Spleen (tissue), 11 donors: Measurements from ENCODE around the gene C6orf47. TPM values are rescaled to one million over a fixed set of nuclear protein-coding genes. Genes with fewer than 3 reads are reported as not detected.

ENCODE experiments used
- DNase-seq: peaks from one replicate; pipeline ENCODE4 v3.0.0-alpha.2; 2020
- H3K27ac ChIP-seq, 8 donors: fragments of 200-600 bp; sonication (generic) in 7 of 8; 1 replicate in 4 of 8; 2 replicates in 4 of 8; pipeline versions ENCODE4 v1.5.0 to v1.8.0; 2016 to 2021; ENCODE audit warnings: inconsistent platforms in 4 of 8, mild to moderate bottlenecking in 4 of 8, moderate library complexity in 1 of 8
- H3K27me3 ChIP-seq, 7 donors: fragments of 200-600 bp; sonication (generic) in 6 of 7; replicated peaks in 1 of 7; 1 replicate in 4 of 7; 2 replicates in 3 of 7; pipeline versions ENCODE4 v1.5.0 to v1.8.0; 2016 to 2021; ENCODE audit warnings: inconsistent platforms in 3 of 7, mild to moderate bottlenecking in 1 of 7
- H3K36me3 ChIP-seq, 6 donors: fragments of 200-600 bp; sonication (generic) in 5 of 6; 1 replicate in 4 of 6; 2 replicates in 2 of 6; pipeline versions ENCODE4 v1.5.0 to v1.8.0; 2016 to 2021; ENCODE audit warnings: inconsistent platforms in 2 of 6
- H3K4me1 ChIP-seq, 6 donors: fragments of 200-600 bp; sonication (generic) in 5 of 6; 1 replicate in 3 of 6; 2 replicates in 3 of 6; pipeline versions ENCODE4 v1.5.0 to v1.8.0; 2016 to 2021; ENCODE audit warnings: inconsistent platforms in 3 of 6
- H3K4me3 ChIP-seq, 8 donors: fragments of 200-600 bp; sonication (generic) in 7 of 8; 1 replicate in 4 of 8; 2 replicates in 4 of 8; pipeline versions ENCODE4 v1.5.0 to v1.8.0; 2016 to 2021; ENCODE audit warnings: inconsistent platforms in 4 of 8, mild to moderate bottlenecking in 4 of 8, moderate library complexity in 2 of 8
- H3K9me3 ChIP-seq, 8 donors: fragments of 200-600 bp; sonication (generic) in 7 of 8; 1 replicate in 4 of 8; 2 replicates in 4 of 8; pipeline versions ENCODE4 v1.5.0 to v1.8.0; 2016 to 2021; ENCODE audit warnings: inconsistent platforms in 4 of 8
- CTCF ChIP-seq, 11 experiments: fragments of 200-600 bp in 7 of 11; fragments of 450-650 bp in 4 of 11; sonication (generic) in 4 of 11; IDR thresholded peaks in 8 of 11; conservative IDR thresholded peaks in 3 of 11; 1 replicate in 7 of 11; 2 replicates in 4 of 11; pipeline versions ENCODE4 v1.4.0 to v1.8.0; 2016 to 2021; ENCODE audit warnings: antibody characterized with exemption in 11 of 11, inconsistent platforms in 4 of 11, mild to moderate bottlenecking in 1 of 11
- POLR2A ChIP-seq, 3 donors: fragments of 450-650 bp; IDR thresholded peaks; one replicate each; pipeline ENCODE4 v1.5.1; 2017; ENCODE audit warnings: antibody characterized with exemption in 3 of 3, mild to moderate bottlenecking in 1 of 3
- POLR2AphosphoS5 ChIP-seq, 3 donors: sonication (generic); formaldehyde crosslinking; IDR thresholded peaks; one replicate each; pipeline ENCODE4 v1.5.1; 2017; ENCODE audit warnings: antibody characterized with exemption in 3 of 3
- WGBS, 5 donors: extraction: QIAGEN DNeasy Blood & Tissue Kit in 3 of 5; methylation state at CpG; one replicate each; pipeline versions ENCODE4 v1.1.5 to v1.1.7; 2013 to 2018; 5-methylcytosine and 5-hydroxymethylcytosine counted together
- intact Hi-C: fragments of 100-400 bp; cut with DNase I; formaldehyde crosslinking; loops from one replicate; pipeline ENCODE4 v1.15.0; 2023; ENCODE audit warnings: low total_unique reads
- polyA plus RNA-seq, 3 donors: library from polyadenylated mRNA; stranded (reverse); fragments of 200-250 nt; gene quantifications; one replicate each; pipeline ENCODE4 v1.2.1, GENCODE V29; 2013
- total RNA-seq, 7 donors: library from RNA; depleted of rRNA in 3 of 7; stranded (reverse); fragments of >200 nt in 3 of 7; fragmentation: NEBNext Ultra II Directional in 4 of 7; extraction: Animal tissue kit (Norgen Biotek cat#: 25700) in 4 of 7; gene quantifications; one replicate each; pipeline versions ENCODE4 v1.1.0 to v1.2.1, GENCODE V29; 2016 to 2021
- donor health status: healthy with polysubstance abuse.
- donor health status: DM: no; HTN: no; CAD: no; lungs with moderate emphysema.
- donor health status: DM: no; HTN: no; CAD: no.
- donor health status: Bipolar disorder and iron deficiency.
- donor health status: healthy.
- donor health status: DM: no; HTN: no; CAD: no.
- donor health status: DM: yes; HTN: yes; CAD: no.

Gene C6orf47
- total and polyA plus RNA-seq, 10 donors: 12.2 to 37.4 (median 26.6) TPM

- WGBS, 5 donors: 84 to 94% (median 87%) methylated on average over 8 to 9 of the region's 9 CpGs
- Histone ChIP-seq H3K36me3 (peaks cover 4 to 100% (median 99%) of the 10 kb centered on the region in 6 donors), H3K27ac (peak overlapping the region in 1 of 8 donors; percentile 46), H3K9me3 (no peaks in the 10 kb centered on the region), H3K27me3 (no peaks in the 10 kb centered on the region), H3K4me3 (no peak overlapping the region), H3K4me1 (peaks cover 0 to 12% (median 2%) of the 10 kb centered on the region in 6 donors)
- no peak for TF ChIP-seq POLR2AphosphoS5 (IDR thresholded peaks at IDR 0.05)
- TF ChIP-seq CTCF (IDR thresholded peaks at IDR 0.05 in 8 of 11, conservative IDR thresholded peaks at IDR 0.05 in 3 of 11): no peak
- TF ChIP-seq POLR2A (IDR thresholded peaks at IDR 0.05): no peak
- intact Hi-C loops: no loop called here
- DNase-seq: no peak
Observed at GRCh38 chr6:31639043-31639442, 21.5 kb downstream of the C6orf47 start.

- no peak overlapping the region for H3K4me3 ChIP-seq
- intact Hi-C loops: no loop called here
- TF ChIP-seq POLR2AphosphoS5 (IDR thresholded peaks at IDR 0.05): peak; percentile 30 to 70 (median 54)
- no peak for TF ChIP-seq POLR2A (IDR thresholded peaks at IDR 0.05)
- no peak for TF ChIP-seq CTCF (IDR thresholded peaks at IDR 0.05 in 8 of 11, conservative IDR thresholded peaks at IDR 0.05 in 3 of 11)
- WGBS, 5 donors: 79 to 86% (median 83%) methylated on average over 25 to 27 of the region's 27 CpGs
- H3K27me3 ChIP-seq: no peaks in the 10 kb centered on the region
- H3K27ac ChIP-seq: no peak overlapping the region
- no peak for DNase-seq
- peaks cover 0 to 14% (median 2%) of the 10 kb centered on the region in 6 donors for H3K4me1 ChIP-seq
- peaks cover 0 to 100% (median 99%) of the 10 kb centered on the region in 6 donors for H3K36me3 ChIP-seq
- no peaks in the 10 kb centered on the region for H3K9me3 ChIP-seq
Observed at GRCh38 chr6:31636698-31637596, 23.6 kb downstream of the C6orf47 start.

- TF ChIP-seq POLR2AphosphoS5 (IDR thresholded peaks at IDR 0.05) (peak in 2 of 3 donors; percentile 31 to 51), POLR2A (IDR thresholded peaks at IDR 0.05) (no peak), CTCF (IDR thresholded peaks at IDR 0.05 in 8 of 11, conservative IDR thresholded peaks at IDR 0.05 in 3 of 11) (no peak)
- DNase-seq: no peak
- H3K4me1 ChIP-seq: peaks cover 0 to 11% (median 2%) of the 10 kb centered on the region in 6 donors
- no peaks in the 10 kb centered on the region for H3K9me3 ChIP-seq
- WGBS, 5 donors: 78 to 92% (median 87%) methylated on average over 11 of the region's 11 CpGs
- H3K27me3 ChIP-seq: no peaks in the 10 kb centered on the region
- H3K36me3 ChIP-seq: peaks cover 0 to 100% (median 99%) of the 10 kb centered on the region in 6 donors
- intact Hi-C loops: no loop called here
- no peak overlapping the region for H3K4me3 ChIP-seq
- H3K27ac ChIP-seq: no peak overlapping the region
Observed at GRCh38 chr6:31634969-31635575, 25.5 kb downstream of the C6orf47 start.

- DNase-seq: no peak
- peaks cover 0 to 6% (median 0%) of the 10 kb centered on the region in 6 donors for H3K4me1 ChIP-seq
- 76 to 94% (median 88%) methylated on average over 3 of the region's 3 CpGs for WGBS, 5 donors
- intact Hi-C loops: no loop called here
- H3K27me3 ChIP-seq: no peaks in the 10 kb centered on the region
- no peaks in the 10 kb centered on the region for H3K9me3 ChIP-seq
- no peak overlapping the region for H3K27ac ChIP-seq
- TF ChIP-seq CTCF (IDR thresholded peaks at IDR 0.05 in 8 of 11, conservative IDR thresholded peaks at IDR 0.05 in 3 of 11): no peak
- no peak for TF ChIP-seq POLR2A (IDR thresholded peaks at IDR 0.05)
- no peak for TF ChIP-seq POLR2AphosphoS5 (IDR thresholded peaks at IDR 0.05)
- H3K4me3 ChIP-seq: no peak overlapping the region
- H3K36me3 ChIP-seq: peaks cover 0 to 100% (median 99%) of the 10 kb centered on the region in 6 donors
Observed at GRCh38 chr6:31634131-31634530, 26.4 kb downstream of the C6orf47 start.
